Mesendoderm (in vitro differentiated cells): ENCODE data around the gene PIK3CB.

Source experiments
- DNase-seq: peaks from one replicate; pipeline ENCODE4 v3.0.0; 2013
- H2AK5ac ChIP-seq: 2 replicates; pipeline ENCODE4 v1.6.1; 2013; ENCODE audit warnings: low read length, inconsistent platforms
- H2BK120ac ChIP-seq: 2 replicates; pipeline ENCODE4 v1.6.1; 2013; ENCODE audit warnings: low read depth, mild to moderate bottlenecking, low read length, moderate library complexity, mixed read lengths
- H2BK15ac ChIP-seq: replicated peaks from 2 replicates; pipeline ENCODE4 v1.6.1; 2013; ENCODE audit warnings: low read depth, mild to moderate bottlenecking, moderate library complexity
- H2BK5ac ChIP-seq: 2 replicates; pipeline ENCODE4 v1.6.1; 2013; ENCODE audit warnings: low read length, inconsistent platforms
- H3K18ac ChIP-seq: 2 replicates; pipeline ENCODE4 v1.6.1; 2013; ENCODE audit warnings: mild to moderate bottlenecking, low read length, mixed read lengths
- H3K23ac ChIP-seq: one replicate; pipeline ENCODE4 v1.6.1; 2013; ENCODE audit warnings: low read length
- H3K27ac ChIP-seq: 2 replicates; pipeline ENCODE4 v1.5.1; 2013; ENCODE audit warnings: low read depth, mild to moderate bottlenecking, inconsistent platforms, low read length, moderate library complexity
- H3K27me3 ChIP-seq: 2 replicates; pipeline ENCODE4 v1.6.1; 2013; ENCODE audit warnings: low read length, control low read depth, mild to moderate bottlenecking, inconsistent platforms; ENCODE audit not compliant: insufficient read depth, poor library complexity
- H3K36me3 ChIP-seq: 2 replicates; pipeline ENCODE4 v1.6.1; 2013; ENCODE audit warnings: low read length, inconsistent platforms; ENCODE audit not compliant: control insufficient read depth, insufficient read depth
- H3K4ac ChIP-seq: one replicate; pipeline ENCODE4 v1.6.1; 2013; ENCODE audit warnings: low read depth, mild to moderate bottlenecking, low read length, moderate library complexity
- H3K4me1 ChIP-seq: 2 replicates; pipeline ENCODE4 v1.6.1; 2013; ENCODE audit warnings: low read depth, low read length, inconsistent platforms; ENCODE audit not compliant: control insufficient read depth
- H3K4me2 ChIP-seq: 2 replicates; pipeline ENCODE4 v1.6.1; 2013; ENCODE audit warnings: low read length
- H3K4me3 ChIP-seq: 2 replicates; pipeline ENCODE4 v1.5.1; 2013; ENCODE audit warnings: mild to moderate bottlenecking, low read length
- H3K56ac ChIP-seq: one replicate; pipeline ENCODE4 v1.6.1; 2013; ENCODE audit warnings: low read length
- H3K79me1 ChIP-seq: 2 replicates; pipeline ENCODE4 v1.6.1; 2013; ENCODE audit warnings: low read length, inconsistent platforms
- H3K79me2 ChIP-seq: 2 replicates; pipeline ENCODE4 v1.6.1; 2013; ENCODE audit warnings: mild to moderate bottlenecking, low read length; ENCODE audit not compliant: control insufficient read depth, insufficient read depth
- H3K9ac ChIP-seq: 2 replicates; pipeline ENCODE4 v1.6.1; 2013; ENCODE audit warnings: low read length, inconsistent platforms
- H4K5ac ChIP-seq: one replicate; pipeline ENCODE4 v1.6.1; 2013; ENCODE audit warnings: low read length
- H4K8ac ChIP-seq: one replicate; pipeline ENCODE4 v1.6.1; 2013; ENCODE audit warnings: low read depth, mild to moderate bottlenecking, control low read depth, low read length, moderate library complexity
- WGBS: extraction: QIAGEN DNeasy Blood & Tissue Kit; methylation state at CpG from one replicate; pipeline ENCODE4 v1.1.7; 2013; ENCODE audit warnings: low lambda C conversion rate, missing lambda C conversion rate; ENCODE audit not compliant: insufficient coverage; ENCODE audit errors: extremely low coverage; 5-methylcytosine and 5-hydroxymethylcytosine counted together

Gene PIK3CB

GRCh38 chr3:138875096-138875753 lies 40.5 kb upstream of the PIK3CB start:
- Histone ChIP-seq H2AK5ac (no peak overlapping the region), H3K4ac (no peak overlapping the region), H3K27me3 (no peaks in the 10 kb centered on the region), H3K9ac (no peak overlapping the region), H2BK15ac (no peak overlapping the region), H3K4me3 (no peak overlapping the region), H2BK120ac (no peak overlapping the region), H3K27ac (no peak overlapping the region), H3K79me1 (no peaks in the 10 kb centered on the region), H3K4me1 (peaks cover 4% of the 10 kb centered on the region), H3K18ac (no peak overlapping the region), H4K5ac (no peak overlapping the region), H3K4me2 (no peak overlapping the region), H3K36me3 (no peaks in the 10 kb centered on the region), H2BK5ac (no peak overlapping the region), H4K8ac (no peak overlapping the region), H3K23ac (no peak overlapping the region), H3K56ac (no peak overlapping the region), H3K79me2 (no peaks in the 10 kb centered on the region)
- no CpG with 5 or more reads among the region's 6 CpGs for WGBS
- DNase-seq: no peak

- Histone ChIP-seq H3K18ac (no peak overlapping the region), H3K36me3 (no peaks in the 10 kb centered on the region), H3K4ac (no peak overlapping the region), H3K23ac (no peak overlapping the region), H3K27ac (no peak overlapping the region), H3K56ac (no peak overlapping the region), H2AK5ac (no peak overlapping the region), H2BK15ac (no peak overlapping the region), H4K5ac (no peak overlapping the region), H4K8ac (no peak overlapping the region), H2BK120ac (no peak overlapping the region), H2BK5ac (no peak overlapping the region), H3K4me2 (no peak overlapping the region), H3K79me1 (no peaks in the 10 kb centered on the region), H3K4me3 (no peak overlapping the region), H3K79me2 (no peaks in the 10 kb centered on the region), H3K4me1 (no peaks in the 10 kb centered on the region), H3K27me3 (no peaks in the 10 kb centered on the region), H3K9ac (no peak overlapping the region)
- no CpG with 5 or more reads among the region's 10 CpGs for WGBS
- DNase-seq: no peak
Observed at GRCh38 chr3:138873471-138874278, 38.9 kb upstream of the PIK3CB start.

DNA sequence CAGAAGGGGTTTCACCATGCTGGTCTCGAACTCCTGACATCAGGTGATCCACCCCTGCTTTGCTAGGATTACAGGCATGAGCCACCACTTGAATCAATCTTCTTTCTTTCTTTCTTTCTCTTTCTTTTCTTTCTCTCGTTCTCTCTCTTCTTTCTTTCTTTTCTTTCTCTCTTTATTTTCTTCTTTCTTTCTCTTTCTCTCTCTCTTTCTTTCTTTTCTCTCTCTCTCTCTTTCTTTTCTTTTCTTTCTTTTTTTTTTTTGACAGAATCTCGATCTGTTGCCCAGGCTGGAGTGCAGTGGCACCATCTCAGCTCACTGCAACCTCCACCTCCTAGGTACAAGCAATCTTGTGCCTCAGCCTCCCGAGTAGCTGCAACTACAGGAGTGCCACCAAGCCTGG lies 37.9 kb upstream of the PIK3CB start:
- Histone ChIP-seq H3K4me3 (no peak overlapping the region), H3K18ac (no peak overlapping the region), H3K9ac (no peak overlapping the region), H3K4me1 (no peaks in the 10 kb centered on the region), H2AK5ac (no peak overlapping the region), H3K27me3 (no peaks in the 10 kb centered on the region), H3K56ac (no peak overlapping the region), H3K23ac (no peak overlapping the region), H2BK120ac (no peak overlapping the region), H3K27ac (no peak overlapping the region), H4K5ac (no peak overlapping the region), H3K4me2 (no peak overlapping the region), H4K8ac (no peak overlapping the region), H3K36me3 (no peaks in the 10 kb centered on the region), H2BK15ac (no peak overlapping the region), H2BK5ac (no peak overlapping the region), H3K4ac (no peak overlapping the region), H3K79me1 (no peaks in the 10 kb centered on the region), H3K79me2 (no peaks in the 10 kb centered on the region)
- WGBS: no CpG with 5 or more reads among the region's 4 CpGs
- no peak for DNase-seq

- Histone ChIP-seq H3K79me2 (no peaks in the 10 kb centered on the region), H2AK5ac (no peak overlapping the region), H3K27ac (no peak overlapping the region), H3K4ac (no peak overlapping the region), H2BK15ac (no peak overlapping the region), H3K18ac (no peak overlapping the region), H4K8ac (no peak overlapping the region), H3K4me1 (peaks cover 5% of the 10 kb centered on the region), H3K79me1 (no peaks in the 10 kb centered on the region), H3K56ac (no peak overlapping the region), H3K27me3 (no peaks in the 10 kb centered on the region), H3K4me2 (no peak overlapping the region), H3K36me3 (no peaks in the 10 kb centered on the region), H3K4me3 (no peak overlapping the region), H3K9ac (no peak overlapping the region), H2BK120ac (no peak overlapping the region), H2BK5ac (no peak overlapping the region), H4K5ac (no peak overlapping the region), H3K23ac (no peak overlapping the region)
- DNase-seq: no peak
- no CpG with 5 or more reads among the region's 1 CpG for WGBS
Observed at GRCh38 chr3:138867996-138868395, 33.3 kb upstream of the PIK3CB start.

GRCh38 chr3:138863776-138864113 lies 29.0 kb upstream of the PIK3CB start:
- H3K4me3 ChIP-seq: no peak overlapping the region
- peak overlapping the region; percentile 88 for H3K4ac ChIP-seq
- H2AK5ac ChIP-seq: peak overlapping the region; percentile 84
- WGBS: no CpG with 5 or more reads among the region's 4 CpGs
- DNase-seq: no peak
- peak overlapping the region; percentile 66 for H3K18ac ChIP-seq
- peak overlapping the region; percentile 91 for H2BK5ac ChIP-seq
- H4K5ac ChIP-seq: peak overlapping the region; percentile 77
- H3K56ac ChIP-seq: peak overlapping the region; percentile 28
- no peak overlapping the region for H2BK15ac ChIP-seq
- no peaks in the 10 kb centered on the region for H3K27me3 ChIP-seq
- H3K79me2 ChIP-seq: no peaks in the 10 kb centered on the region
- H3K27ac ChIP-seq: peak overlapping the region; percentile 29
- no peaks in the 10 kb centered on the region for H3K79me1 ChIP-seq
- no peak overlapping the region for H3K23ac ChIP-seq
- H2BK120ac ChIP-seq: no peak overlapping the region
- H3K4me1 ChIP-seq: peaks cover 19% of the 10 kb centered on the region
- peak overlapping the region; percentile 77 for H4K8ac ChIP-seq
- no peak overlapping the region for H3K9ac ChIP-seq
- no peaks in the 10 kb centered on the region for H3K36me3 ChIP-seq
- H3K4me2 ChIP-seq: no peak overlapping the region
